G401 (cell line): Measurements from ENCODE around the gene FAM234A. TPM values are rescaled to one million over a fixed set of nuclear protein-coding genes. Genes with fewer than 3 reads are reported as not detected.
A peak's percentile ranks its signal among the peaks of the same experiment; 100 is the strongest.
"Not testable (repeated sequence)": the region's sequence is repeated elsewhere in the genome, so short reads cannot be mapped to it uniquely, and the experiment has no call there.

Experiments
- DNase-seq: peaks from one replicate; pipeline ENCODE4 v3.0.0-alpha.2; 2015; ENCODE audit warnings: low spot score
- in situ Hi-C: cut with HindIII; loops from 2 replicates; pipeline ENCODE4 v1.10.0; 2016; ENCODE audit warnings: low sequenced_read_pairs, mixed read lengths
- total RNA-seq: library from RNA; depleted of rRNA; stranded (reverse); fragments of >200 nt; shearing (Covaris generic); gene quantifications from 2 replicates; pipeline ENCODE4 v1.2.3, GENCODE V29; 2014; rRNA removed

The FAM234A gene
- 70.3 and 97.6 TPM in 2 replicates for total RNA-seq

- in situ Hi-C loops, result no loop called here
- peak; percentile 95 for DNase-seq
These were observed at the start of gene FAM234A for GRCh38 chr16:234468-235305. Gene FAM234A (plus strand): TSS chr16:234821. CDS start chr16:254414, 19,593 bp downstream.

- in situ Hi-C loops, result no loop called here
- no peak for DNase-seq
These were observed 49.4 kb upstream of the FAM234A start for GRCh38 chr16:185213-185612.

- DNase-seq, result no peak
- in situ Hi-C loops, result no loop called here
These were observed 48.9 kb upstream of the FAM234A start for GRCh38 chr16:185691-186090.

- no peak for DNase-seq
- in situ Hi-C loops, result no loop called here
These were observed 47.3 kb upstream of the FAM234A start for GRCh38 chr16:187330-187729.

GRCh38 chr16:188674-189073 is 45.9 kb upstream of the FAM234A start:
- in situ Hi-C loops, result no loop called here
- DNase-seq, result no peak

GRCh38 chr16:189604-190186 is 44.9 kb upstream of the FAM234A start:
- in situ Hi-C loops, result no loop called here
- no peak for DNase-seq

GRCh38 chr16:191831-192230 is 42.8 kb upstream of the FAM234A start:
- in situ Hi-C loops, result no loop called here
- DNase-seq, result no peak

GRCh38 chr16:192686-193085 is 41.9 kb upstream of the FAM234A start:
- in situ Hi-C loops, result no loop called here
- no peak for DNase-seq

- in situ Hi-C loops, result no loop called here
- no peak for DNase-seq
These were observed 41.2 kb upstream of the FAM234A start for GRCh38 chr16:193441-193840.

- in situ Hi-C loops, result no loop called here
- no peak for DNase-seq
These were observed 40.1 kb upstream of the FAM234A start for GRCh38 chr16:194516-194915.

GRCh38 chr16:200388-200787 is 34.2 kb upstream of the FAM234A start:
- DNase-seq, result no peak
- in situ Hi-C loops, result no loop called here

GRCh38 chr16:203246-203645 is 31.4 kb upstream of the FAM234A start:
- in situ Hi-C loops, result no loop called here
- DNase-seq, result no peak

GRCh38 chr16:204046-204445 is 30.6 kb upstream of the FAM234A start:
- in situ Hi-C loops, DNase-seq: not testable (repeated sequence)

- DNase-seq, in situ Hi-C loops: not testable (repeated sequence)
These were observed 25.3 kb upstream of the FAM234A start for GRCh38 chr16:209359-209758.

GRCh38 chr16:211631-212180 is 22.9 kb upstream of the FAM234A start:
- DNase-seq, in situ Hi-C loops: not testable (repeated sequence)

- DNase-seq, result no peak
These were observed 21.6 kb upstream of the FAM234A start for GRCh38 chr16:212999-213398.

GRCh38 chr16:220021-220420 is 14.6 kb upstream of the FAM234A start:
- in situ Hi-C loops, result no loop called here
- no peak for DNase-seq

More at GRCh38 chr16:212999-213398, 21.6 kb upstream of the FAM234A start:
- in situ Hi-C loops, result no loop called here

GRCh38 chr16:228151-228851 is 6.3 kb upstream of the FAM234A start:
- in situ Hi-C loops, result no loop called here
- DNase-seq, result no peak

GRCh38 chr16:228852-229730 is 5.5 kb upstream of the FAM234A start, which contains the start of gene LUC7L:
Gene LUC7L (minus strand): TSS chr16:229449. CDS start chr16:229339, 110 bp downstream.
- in situ Hi-C loops, result no loop called here
- peak; percentile 88 for DNase-seq
